Stimulated activated CD8-positive, alpha-beta memory T cell treated with anti-CD3 and anti-CD28 coated beads, Interleukin-2, amount 100 ng/mL, for 48 hours (primary cell): ENCODE results near the gene KCNA10.

Experiments used
- DNase-seq, 2 donors: peaks; one replicate each; pipeline ENCODE4 v3.0.0-alpha.2; 2020; ENCODE audit warnings: low read depth in 2 of 2

KCNA10 gene

GRCh38 chr1:110501488-110502132, 17.4 kb downstream of the KCNA10 start:
- no peak for DNase-seq

- no peak for DNase-seq
These were observed 20.7 kb downstream of the KCNA10 start for GRCh38 chr1:110498270-110498669.

- DNase-seq: peak; percentile 55 to 75
These were observed 22.9 kb downstream of the KCNA10 start for GRCh38 chr1:110495926-110496600.

- no peak for DNase-seq
These were observed 24.2 kb downstream of the KCNA10 start for GRCh38 chr1:110494522-110495406.

GRCh38 chr1:110494036-110494435, 24.9 kb downstream of the KCNA10 start:
- DNase-seq: no peak

GRCh38 chr1:110493059-110493699, 25.8 kb downstream of the KCNA10 start:
- DNase-seq: no peak

GRCh38 chr1:110492573-110492972, 26.4 kb downstream of the KCNA10 start:
- no peak for DNase-seq

GRCh38 chr1:110490791-110491451, 28.1 kb downstream of the KCNA10 start:
- DNase-seq: no peak

GRCh38 chr1:110489973-110490542, 28.9 kb downstream of the KCNA10 start:
- no peak for DNase-seq

- no peak for DNase-seq
These were observed 29.6 kb downstream of the KCNA10 start for GRCh38 chr1:110489406-110489805.

GRCh38 chr1:110488867-110489266, 30.1 kb downstream of the KCNA10 start:
- DNase-seq: no peak

GRCh38 chr1:110488161-110488560, 30.8 kb downstream of the KCNA10 start:
- DNase-seq: no peak

GRCh38 chr1:110487726-110488125, 31.2 kb downstream of the KCNA10 start:
- no peak for DNase-seq

- DNase-seq: no peak
These were observed 33.2 kb downstream of the KCNA10 start for GRCh38 chr1:110485725-110486124.

GRCh38 chr1:110484801-110485200, 34.2 kb downstream of the KCNA10 start:
- no peak for DNase-seq

- DNase-seq: no peak
These were observed 35.7 kb downstream of the KCNA10 start for GRCh38 chr1:110483308-110483685.

- DNase-seq: no peak
These were observed 36.2 kb downstream of the KCNA10 start for GRCh38 chr1:110482662-110483307.

- no peak for DNase-seq
These were observed 36.9 kb downstream of the KCNA10 start for GRCh38 chr1:110481968-110482623.

- no peak for DNase-seq
These were observed 38.4 kb downstream of the KCNA10 start for GRCh38 chr1:110480356-110481096.
